ENCODE data around the gene RNF207. TPM values are rescaled to one million over a fixed set of nuclear protein-coding genes. Genes with fewer than 3 reads are reported as not detected.
A peak's percentile ranks its signal among the peaks of the same experiment; 100 is the strongest.

The RNF207 gene
- total RNA-seq, 1 donor from 2014 or later, result 3.1 TPM

GRCh38 chr1:6245086-6245868, 39.4 kb downstream of the RNF207 start:
- Histone ChIP-seq H3K79me2 (ENCODE audit: low read depth) (peaks cover 23% of the 10 kb centered on the region), H4K20me1 (ENCODE audit: low read depth) (peaks cover 52% of the 10 kb centered on the region), H3K9me3 (ENCODE audit: low read depth) (no peaks in the 10 kb centered on the region), H3K4me2 (peak overlapping the region; percentile 96), H3K36me3 (no peaks in the 10 kb centered on the region), H2AFZ (replicated peaks) (no peak overlapping the region), H3K4me1 (peaks cover 38% of the 10 kb centered on the region), H3K27ac (no peak overlapping the region), H3K9ac (no peak overlapping the region), H3K4me3 (peak overlapping the region; percentile 72), H3F3A (ENCODE audit: low read depth) (peaks cover 90% of the 10 kb centered on the region), H3K27me3 (peaks cover 36% of the 10 kb centered on the region)
- Mint-ChIP-seq H3K9me3 (no peaks in the 10 kb centered on the region), H3K4me1 (peaks cover 45% of the 10 kb centered on the region), H3K4me3 (peak overlapping the region; percentile 70), H3K36me3 (no peaks in the 10 kb centered on the region), H3K27me3 (ENCODE audit: insufficient read depth, low read depth) (peaks cover 39% of the 10 kb centered on the region), H3K27ac (no peak overlapping the region)
- peak; percentile 46 for TF ChIP-seq EZH2 (IDR thresholded peaks at IDR 0.05)
- TF ChIP-seq, protein P1, sequence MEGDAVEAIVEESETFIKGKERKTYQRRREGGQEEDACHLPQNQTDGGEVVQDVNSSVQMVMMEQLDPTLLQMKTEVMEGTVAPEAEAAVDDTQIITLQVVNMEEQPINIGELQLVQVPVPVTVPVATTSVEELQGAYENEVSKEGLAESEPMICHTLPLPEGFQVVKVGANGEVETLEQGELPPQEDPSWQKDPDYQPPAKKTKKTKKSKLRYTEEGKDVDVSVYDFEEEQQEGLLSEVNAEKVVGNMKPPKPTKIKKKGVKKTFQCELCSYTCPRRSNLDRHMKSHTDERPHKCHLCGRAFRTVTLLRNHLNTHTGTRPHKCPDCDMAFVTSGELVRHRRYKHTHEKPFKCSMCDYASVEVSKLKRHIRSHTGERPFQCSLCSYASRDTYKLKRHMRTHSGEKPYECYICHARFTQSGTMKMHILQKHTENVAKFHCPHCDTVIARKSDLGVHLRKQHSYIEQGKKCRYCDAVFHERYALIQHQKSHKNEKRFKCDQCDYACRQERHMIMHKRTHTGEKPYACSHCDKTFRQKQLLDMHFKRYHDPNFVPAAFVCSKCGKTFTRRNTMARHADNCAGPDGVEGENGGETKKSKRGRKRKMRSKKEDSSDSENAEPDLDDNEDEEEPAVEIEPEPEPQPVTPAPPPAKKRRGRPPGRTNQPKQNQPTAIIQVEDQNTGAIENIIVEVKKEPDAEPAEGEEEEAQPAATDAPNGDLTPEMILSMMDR (IDR thresholded peaks at IDR 0.05), result peak; percentile 72
- TF ChIP-seq EZH2phosphoT487 (IDR thresholded peaks at IDR 0.05), result no peak
- peak; percentile 96 for DNase-seq (ENCODE audit: low spot score)

DNA sequence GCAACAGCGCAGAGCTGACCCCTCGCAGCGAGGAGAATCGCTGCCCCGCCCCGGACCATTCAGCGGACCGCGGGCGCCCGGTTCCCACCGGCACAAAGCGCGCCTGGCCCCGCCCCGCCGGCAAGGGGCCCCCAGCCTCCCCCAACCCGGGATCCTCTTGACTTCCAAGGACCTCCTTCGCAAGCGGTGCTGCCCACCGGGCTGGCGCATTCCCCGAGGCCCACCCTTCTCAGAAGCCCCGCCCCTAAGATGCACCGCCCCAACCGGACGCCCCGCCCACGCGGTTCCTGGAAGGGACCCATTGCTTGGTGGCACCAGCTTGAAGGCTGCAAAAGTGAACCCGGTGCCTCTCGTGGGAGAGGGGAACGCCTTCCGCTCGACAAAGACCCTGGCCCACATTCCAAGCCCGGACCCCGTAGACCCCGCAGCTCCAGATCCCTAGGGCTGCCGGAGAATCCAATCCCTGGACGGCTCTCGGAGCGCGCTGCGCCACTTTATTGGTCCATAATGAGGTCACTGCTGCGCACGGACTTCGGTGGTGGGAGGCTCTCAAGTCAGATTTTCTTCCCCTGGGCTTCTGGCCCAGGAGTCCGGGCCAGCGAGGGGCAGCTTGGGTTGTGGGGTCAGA, 40.1 kb downstream of the RNF207 start:
- peak overlapping the region; percentile 80 for H3K4me3 Mint-ChIP-seq
- Histone ChIP-seq H3K27me3 (peaks cover 43% of the 10 kb centered on the region), H3K36me3 (no peaks in the 10 kb centered on the region), H3F3A (ENCODE audit: low read depth) (peaks cover 84% of the 10 kb centered on the region), H3K9ac (no peak overlapping the region), H3K9me3 (ENCODE audit: low read depth) (no peaks in the 10 kb centered on the region), H2AFZ (replicated peaks) (no peak overlapping the region), H3K4me1 (peaks cover 31% of the 10 kb centered on the region), H3K4me3 (peak overlapping the region; percentile 72), H3K79me2 (ENCODE audit: low read depth) (peaks cover 23% of the 10 kb centered on the region), H3K27ac (no peak overlapping the region), H4K20me1 (ENCODE audit: low read depth) (peaks cover 60% of the 10 kb centered on the region), H3K4me2 (peak overlapping the region; percentile 96)
- no peaks in the 10 kb centered on the region for H3K9me3 Mint-ChIP-seq
- H3K4me1 Mint-ChIP-seq, result peaks cover 40% of the 10 kb centered on the region
- no peaks in the 10 kb centered on the region for H3K36me3 Mint-ChIP-seq
- H3K27me3 Mint-ChIP-seq (ENCODE audit: insufficient read depth, low read depth), result peaks cover 43% of the 10 kb centered on the region
- TF ChIP-seq EZH2phosphoT487 (IDR thresholded peaks at IDR 0.05) (no peak), EZH2 (IDR thresholded peaks at IDR 0.05) (no peak)
- TF ChIP-seq, protein P1 (IDR thresholded peaks at IDR 0.05), result no peak
- peak; percentile 94 for DNase-seq (ENCODE audit: low spot score)
- H3K27ac Mint-ChIP-seq, result no peak overlapping the region

DNA sequence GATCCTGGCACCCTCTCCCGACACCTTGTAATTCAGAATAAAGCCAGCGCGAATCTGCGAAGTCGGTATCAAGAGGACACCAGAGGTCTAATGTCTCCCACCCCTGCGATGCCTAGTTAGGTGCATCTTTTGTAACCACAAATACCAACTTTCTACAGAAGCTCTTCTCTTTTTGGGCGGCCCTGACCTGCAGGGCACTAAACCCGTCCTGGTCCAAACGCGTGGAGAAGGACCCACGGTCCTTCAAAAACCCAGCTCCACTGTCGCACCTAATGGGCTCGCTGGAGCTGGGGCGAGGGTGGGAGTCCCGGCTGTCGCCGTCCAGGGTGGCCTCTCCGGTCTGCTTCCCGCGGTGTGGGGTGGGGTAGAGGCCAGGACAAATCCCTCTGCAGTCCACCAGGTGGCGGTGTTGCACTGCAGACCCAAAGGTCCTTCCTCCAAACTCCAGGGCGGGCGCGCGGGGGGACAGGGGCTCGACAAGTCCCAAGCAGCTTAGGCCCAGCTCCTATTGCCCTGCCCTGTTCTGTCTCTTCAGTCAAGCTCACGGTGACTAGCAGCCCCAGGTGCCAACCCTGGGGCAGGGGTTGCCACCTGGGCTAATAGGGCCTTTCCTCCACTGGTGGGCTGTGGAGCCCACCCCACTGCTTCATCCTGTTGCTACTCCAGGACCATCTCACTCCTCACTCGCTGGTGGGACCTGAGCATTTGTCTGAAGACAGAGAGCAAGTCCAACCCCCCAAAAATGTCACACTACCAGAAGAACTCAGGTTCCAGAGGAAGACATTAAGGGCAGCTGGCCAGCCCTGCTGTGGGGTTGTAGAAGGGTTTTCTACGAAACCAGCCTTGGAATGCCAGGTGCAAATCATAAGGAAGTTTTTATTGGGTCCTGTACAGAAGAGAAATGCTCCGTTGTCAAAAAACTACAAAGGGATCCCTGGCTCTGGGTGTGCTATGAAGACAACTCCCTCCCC, 40.9 kb downstream of the RNF207 start:
- Histone ChIP-seq H3K27me3 (peaks cover 51% of the 10 kb centered on the region), H3K27ac (no peak overlapping the region)
- no peak overlapping the region for H3K27ac Mint-ChIP-seq

More for the DNA sequence above, 40.9 kb downstream of the RNF207 start:
- peaks cover 38% of the 10 kb centered on the region for H3K27me3 Mint-ChIP-seq (ENCODE audit: insufficient read depth, low read depth)
- H3K9me3 ChIP-seq (ENCODE audit: low read depth), result no peaks in the 10 kb centered on the region
- H3K9me3 Mint-ChIP-seq, result no peaks in the 10 kb centered on the region
- H3K4me3 Mint-ChIP-seq, result peak overlapping the region; percentile 80
- peaks cover 23% of the 10 kb centered on the region for H3K4me1 ChIP-seq
- peak overlapping the region; percentile 72 for H3K4me3 ChIP-seq
- H3K36me3 Mint-ChIP-seq, result no peaks in the 10 kb centered on the region
- DNase-seq (ENCODE audit: low spot score), result peak; percentile 95
- peaks cover 68% of the 10 kb centered on the region for H4K20me1 ChIP-seq (ENCODE audit: low read depth)
- peaks cover 32% of the 10 kb centered on the region for H3K4me1 Mint-ChIP-seq
- TF ChIP-seq EZH2phosphoT487 (IDR thresholded peaks at IDR 0.05), result no peak
- TF ChIP-seq, protein P1 (IDR thresholded peaks at IDR 0.05), result peak; percentile 86
- peak overlapping the region; percentile 96 for H3K4me2 ChIP-seq
- H3F3A ChIP-seq (ENCODE audit: low read depth), result peaks cover 76% of the 10 kb centered on the region
- no peak overlapping the region for H3K9ac ChIP-seq
- peaks cover 23% of the 10 kb centered on the region for H3K79me2 ChIP-seq (ENCODE audit: low read depth)
- H3K36me3 ChIP-seq, result no peaks in the 10 kb centered on the region
- H2AFZ ChIP-seq (replicated peaks), result no peak overlapping the region
